Activated CD8-positive, alpha-beta memory T cell treated with anti-CD3 and anti-CD28 coated beads, Interleukin-2, amount 10 ng/mL, durations not matched to agents 7 days and 5 days (primary cell): ENCODE results near the gene DCDC2. TPM values are rescaled to one million over a fixed set of nuclear protein-coding genes. Genes with fewer than 3 reads are reported as not detected.

ENCODE experiments used
- ATAC-seq: fragments of 150-1000 bp; cut with Tn5 transposase; one replicate; pipeline ENCODE4 v1.10.0; 2021; ENCODE audit warnings: moderate library complexity
- CTCF ChIA-PET: fragments of 350-600 bp; sonication (Branson Sonifier 250); formaldehyde crosslinking; loops from one replicate; lab custom pipeline; 2021; ENCODE audit warnings: antibody characterized with exemption; lab: Charles Lee
- DNase-seq: peaks from one replicate; pipeline ENCODE4 v3.0.0-alpha.2; 2020
- H3K27ac Mint-ChIP-seq: one replicate; pipeline ENCODE4 v1.8.0; 2021; ENCODE audit warnings: mild to moderate bottlenecking, mixed read lengths
- H3K27me3 Mint-ChIP-seq: one replicate; pipeline ENCODE4 v1.8.0; 2021; ENCODE audit warnings: mixed read lengths
- H3K36me3 Mint-ChIP-seq: one replicate; pipeline ENCODE4 v1.8.0; 2021; ENCODE audit warnings: mild to moderate bottlenecking, mixed read lengths
- H3K4me1 Mint-ChIP-seq: one replicate; pipeline ENCODE4 v1.8.0; 2021; ENCODE audit warnings: mixed read lengths
- H3K4me3 Mint-ChIP-seq: one replicate; pipeline ENCODE4 v1.8.0; 2021; ENCODE audit warnings: mild to moderate bottlenecking, moderate library complexity, mixed read lengths
- H3K9me3 Mint-ChIP-seq: one replicate; pipeline ENCODE4 v1.8.0; 2022; ENCODE audit warnings: low read depth, mixed read lengths
- total RNA-seq, 2 experiments: library from RNA; stranded (reverse); gene quantifications; one replicate each; pipeline ENCODE4 v1.2.3, GENCODE V29; 2021

Gene DCDC2
- total RNA-seq, 2 experiments from 2014 or later, result not detected

GRCh38 chr6:24195836-24196597 is 161.8 kb downstream of the DCDC2 start:
- Mint-ChIP-seq H3K4me3 (no peak overlapping the region), H3K27ac (no peak overlapping the region), H3K9me3 (no peaks in the 10 kb centered on the region), H3K27me3 (peaks cover 19% of the 10 kb centered on the region), H3K4me1 (no peaks in the 10 kb centered on the region), H3K36me3 (no peaks in the 10 kb centered on the region)
- ATAC-seq, result no peak
- CTCF ChIA-PET, result no interaction called here
- DNase-seq, result no peak

GRCh38 chr6:24194978-24195700 is 162.7 kb downstream of the DCDC2 start:
- ATAC-seq (no peak), DNase-seq (no peak)
- Mint-ChIP-seq H3K9me3 (no peaks in the 10 kb centered on the region), H3K4me3 (no peak overlapping the region), H3K27ac (no peak overlapping the region), H3K36me3 (no peaks in the 10 kb centered on the region), H3K4me1 (no peaks in the 10 kb centered on the region), H3K27me3 (peaks cover 18% of the 10 kb centered on the region)
- CTCF ChIA-PET, result no interaction called here

DNA sequence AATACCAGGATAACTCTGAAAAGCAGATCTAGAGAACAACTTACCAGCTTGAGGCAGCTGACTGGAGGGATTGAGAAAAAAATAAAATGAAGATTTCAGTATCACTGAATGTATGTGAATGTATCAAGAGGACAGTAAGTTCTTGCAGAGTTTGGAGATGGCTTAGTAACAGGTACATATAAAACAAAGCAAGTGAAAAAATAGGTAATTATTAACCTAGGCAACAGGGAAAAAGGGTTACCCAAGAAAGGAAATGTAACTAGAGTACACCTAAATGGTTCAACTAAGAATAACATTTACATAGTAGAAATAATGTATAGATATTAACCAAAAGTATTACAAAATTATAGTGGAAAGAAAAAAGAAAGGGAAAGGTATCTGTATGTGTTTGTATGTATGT is 164.5 kb downstream of the DCDC2 start:
- CTCF ChIA-PET, result no interaction called here

DNA sequence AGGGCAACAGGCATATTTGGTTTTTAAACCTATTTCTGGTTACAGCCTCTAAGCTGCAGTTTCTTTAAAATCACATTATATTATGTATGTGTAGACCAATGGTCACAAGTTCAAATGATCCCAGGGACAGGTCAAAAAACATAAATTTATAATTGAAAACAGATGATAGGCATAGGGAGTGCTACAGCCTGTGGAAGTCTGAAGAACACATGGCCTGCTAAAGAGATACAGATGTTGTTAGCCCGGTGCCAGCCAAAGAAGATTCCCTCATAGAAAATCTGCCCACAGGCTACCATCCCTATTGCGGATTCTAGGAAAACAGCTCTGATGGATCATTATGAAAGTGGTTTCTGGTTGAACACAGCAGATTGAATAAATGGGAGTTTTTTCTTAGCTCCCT is 166.5 kb downstream of the DCDC2 start:
- DNase-seq (no peak), ATAC-seq (no peak)
- Mint-ChIP-seq H3K9me3 (no peaks in the 10 kb centered on the region), H3K36me3 (no peaks in the 10 kb centered on the region), H3K4me3 (no peak overlapping the region), H3K27me3 (peaks cover 18% of the 10 kb centered on the region), H3K4me1 (no peaks in the 10 kb centered on the region), H3K27ac (no peak overlapping the region)
- CTCF ChIA-PET, result no interaction called here

More for the DNA sequence above, 164.5 kb downstream of the DCDC2 start:
- H3K27me3 Mint-ChIP-seq, result peaks cover 18% of the 10 kb centered on the region
- DNase-seq, result no peak
- ATAC-seq, result no peak
- no peaks in the 10 kb centered on the region for H3K9me3 Mint-ChIP-seq
- no peaks in the 10 kb centered on the region for H3K36me3 Mint-ChIP-seq
- no peak overlapping the region for H3K4me3 Mint-ChIP-seq
- no peak overlapping the region for H3K27ac Mint-ChIP-seq
- no peaks in the 10 kb centered on the region for H3K4me1 Mint-ChIP-seq

- Mint-ChIP-seq H3K27ac (no peak overlapping the region), H3K27me3 (peaks cover 13% of the 10 kb centered on the region), H3K9me3 (no peaks in the 10 kb centered on the region), H3K4me3 (no peak overlapping the region), H3K4me1 (no peaks in the 10 kb centered on the region), H3K36me3 (no peaks in the 10 kb centered on the region)
- ATAC-seq, result no peak
- CTCF ChIA-PET, result no interaction called here
- no peak for DNase-seq
Observed at GRCh38 chr6:24188578-24189080, 169.2 kb downstream of the DCDC2 start.

DNA sequence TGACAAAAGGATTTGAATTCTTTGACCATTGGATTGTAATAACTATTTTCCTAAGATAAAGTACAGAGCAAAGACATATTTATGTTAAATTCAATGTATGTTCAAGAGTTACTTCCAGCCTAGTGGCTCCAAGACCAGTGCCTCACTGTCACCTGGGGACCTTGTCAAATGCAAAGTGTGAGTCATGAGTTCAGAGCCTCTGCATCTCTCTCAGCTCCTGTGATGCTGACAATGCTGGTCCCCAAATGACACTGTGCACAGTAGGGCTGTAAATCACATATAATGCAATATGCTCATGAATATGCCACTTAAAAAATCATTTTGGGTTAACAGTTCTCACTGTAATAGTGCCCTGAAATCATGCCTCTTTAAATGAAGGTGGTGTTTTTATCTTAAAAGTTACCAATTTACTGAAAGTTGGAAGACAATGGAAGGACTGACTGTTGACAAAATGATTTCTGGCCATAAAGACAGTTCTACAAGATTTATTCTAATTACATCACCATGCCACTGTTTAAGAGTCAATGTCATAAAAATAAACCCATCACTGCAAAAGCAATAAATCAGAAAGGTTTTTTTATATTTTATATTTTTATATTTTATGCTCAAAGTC is 169.8 kb downstream of the DCDC2 start:
- Mint-ChIP-seq H3K27me3 (peaks cover 10% of the 10 kb centered on the region), H3K4me3 (no peak overlapping the region), H3K4me1 (no peaks in the 10 kb centered on the region), H3K27ac (no peak overlapping the region), H3K9me3 (no peaks in the 10 kb centered on the region), H3K36me3 (no peaks in the 10 kb centered on the region)
- DNase-seq, result no peak
- ATAC-seq, result no peak
- CTCF ChIA-PET, result no interaction called here

DNA sequence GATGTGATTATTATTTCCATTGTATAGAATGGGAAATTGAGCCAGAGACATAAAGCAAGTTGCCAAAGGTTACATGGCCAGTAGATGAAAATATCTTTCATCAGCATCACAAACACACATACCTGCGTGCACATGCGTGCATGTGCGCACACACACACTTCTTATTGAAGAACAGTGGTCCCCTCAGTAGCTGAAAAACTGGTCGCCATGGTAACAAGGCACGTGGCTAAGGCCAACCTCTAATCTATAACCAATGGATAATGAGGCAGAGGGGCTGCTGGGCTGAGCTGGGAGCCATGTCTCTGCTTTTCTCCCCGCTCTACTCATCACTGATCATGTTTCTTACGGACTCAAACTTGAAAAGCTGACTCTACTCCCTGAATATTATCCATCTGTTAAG is 171.5 kb downstream of the DCDC2 start:
- peaks cover 2% of the 10 kb centered on the region for H3K27me3 Mint-ChIP-seq
- no peaks in the 10 kb centered on the region for H3K4me1 Mint-ChIP-seq
- no peaks in the 10 kb centered on the region for H3K9me3 Mint-ChIP-seq
- no peak overlapping the region for H3K4me3 Mint-ChIP-seq
- H3K36me3 Mint-ChIP-seq, result no peaks in the 10 kb centered on the region
- DNase-seq (no peak), ATAC-seq (no peak)
- CTCF ChIA-PET, result interaction anchor here (0.6 kb wide), 1 partner anchor 18 kb away, joined by 3 read pairs; no protein-coding TSS in a partner anchor
- H3K27ac Mint-ChIP-seq, result no peak overlapping the region

- no peak overlapping the region for H3K27ac Mint-ChIP-seq
- CTCF ChIA-PET, result no interaction called here
- H3K36me3 Mint-ChIP-seq, result no peaks in the 10 kb centered on the region
- DNase-seq (no peak), ATAC-seq (no peak)
- no peaks in the 10 kb centered on the region for H3K9me3 Mint-ChIP-seq
- H3K4me3 Mint-ChIP-seq, result no peak overlapping the region
- H3K4me1 Mint-ChIP-seq, result no peaks in the 10 kb centered on the region
- H3K27me3 Mint-ChIP-seq, result no peaks in the 10 kb centered on the region
Observed at GRCh38 chr6:24183584-24183983, 174.3 kb downstream of the DCDC2 start.

GRCh38 chr6:24157886-24158285 is 200.0 kb downstream of the DCDC2 start:
- no peaks in the 10 kb centered on the region for H3K9me3 Mint-ChIP-seq
- H3K27ac Mint-ChIP-seq, result no peak overlapping the region
- ATAC-seq (no peak), DNase-seq (no peak)
- H3K27me3 Mint-ChIP-seq, result no peaks in the 10 kb centered on the region
- H3K4me1 Mint-ChIP-seq, result no peaks in the 10 kb centered on the region
- CTCF ChIA-PET, result no interaction called here
- no peaks in the 10 kb centered on the region for H3K36me3 Mint-ChIP-seq
- no peak overlapping the region for H3K4me3 Mint-ChIP-seq

DNA sequence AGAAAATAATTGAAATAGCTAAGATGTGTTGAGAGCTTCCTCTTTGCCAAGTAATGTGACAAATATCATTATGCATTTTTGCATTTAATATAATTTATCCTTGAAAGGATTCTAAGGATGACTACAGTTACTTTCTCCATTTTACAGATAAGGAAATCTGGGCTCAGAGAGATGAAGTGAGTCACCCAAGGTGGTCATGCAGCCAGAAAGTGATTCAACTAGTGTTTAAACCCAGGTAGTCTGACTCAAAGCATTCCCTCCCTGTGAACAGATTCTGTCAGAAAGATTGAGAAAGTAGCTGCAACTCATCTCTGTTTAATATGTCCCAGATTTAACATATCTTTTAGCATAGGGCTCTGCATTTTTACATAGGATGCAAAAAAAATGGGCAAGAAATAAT is 203.7 kb downstream of the DCDC2 start:
- CTCF ChIA-PET, result no interaction called here
- no peak for DNase-seq
- no peak for ATAC-seq
- Mint-ChIP-seq H3K27ac (no peak overlapping the region), H3K27me3 (no peaks in the 10 kb centered on the region), H3K4me1 (no peaks in the 10 kb centered on the region), H3K36me3 (no peaks in the 10 kb centered on the region), H3K4me3 (no peak overlapping the region), H3K9me3 (no peaks in the 10 kb centered on the region)

DNA sequence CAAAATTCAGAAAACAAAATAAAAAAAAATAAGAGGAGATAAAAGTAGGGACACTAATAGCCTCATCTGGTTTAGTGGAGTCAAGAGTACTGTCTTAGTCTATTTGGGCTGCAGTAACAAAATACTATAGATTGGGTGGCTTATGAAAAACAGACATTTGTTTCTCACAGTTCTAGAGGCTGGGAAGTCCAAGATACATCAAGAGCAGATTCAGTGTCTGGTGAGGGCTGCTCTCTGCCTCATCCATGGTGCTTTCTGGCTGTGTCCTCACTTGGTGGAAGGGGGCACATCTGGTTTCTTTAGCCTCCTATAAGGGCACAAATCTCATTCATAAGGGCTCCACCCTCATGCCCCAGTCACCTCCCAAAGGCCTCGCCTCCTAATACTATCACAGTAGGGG is 205.8 kb downstream of the DCDC2 start:
- ATAC-seq (no peak), DNase-seq (no peak)
- H3K27ac Mint-ChIP-seq, result no peak overlapping the region
- H3K27me3 Mint-ChIP-seq, result no peaks in the 10 kb centered on the region
- H3K4me3 Mint-ChIP-seq, result no peak overlapping the region
- no peaks in the 10 kb centered on the region for H3K36me3 Mint-ChIP-seq
- CTCF ChIA-PET, result no interaction called here
- H3K4me1 Mint-ChIP-seq, result no peaks in the 10 kb centered on the region
- H3K9me3 Mint-ChIP-seq, result no peaks in the 10 kb centered on the region

DNA sequence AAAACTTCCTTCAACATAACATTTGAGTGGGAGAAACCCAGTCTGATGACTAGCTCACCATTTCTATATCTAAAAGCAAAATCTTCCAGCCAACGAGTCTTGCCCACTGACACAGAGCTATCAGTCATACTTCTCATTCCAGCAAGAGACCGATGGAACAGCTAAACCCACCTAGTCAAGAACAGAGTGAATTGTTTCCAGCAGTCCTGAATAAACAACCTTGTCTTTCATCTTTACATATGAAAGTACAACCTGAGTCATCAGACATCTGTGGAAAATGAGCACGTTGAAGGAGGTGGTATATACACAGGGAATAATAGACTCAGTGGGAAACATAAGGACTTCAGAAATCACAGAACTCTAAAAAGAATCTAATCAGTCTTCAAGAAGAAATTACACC is 208.0 kb downstream of the DCDC2 start:
- no peaks in the 10 kb centered on the region for H3K27me3 Mint-ChIP-seq
- no peak for ATAC-seq

DNA sequence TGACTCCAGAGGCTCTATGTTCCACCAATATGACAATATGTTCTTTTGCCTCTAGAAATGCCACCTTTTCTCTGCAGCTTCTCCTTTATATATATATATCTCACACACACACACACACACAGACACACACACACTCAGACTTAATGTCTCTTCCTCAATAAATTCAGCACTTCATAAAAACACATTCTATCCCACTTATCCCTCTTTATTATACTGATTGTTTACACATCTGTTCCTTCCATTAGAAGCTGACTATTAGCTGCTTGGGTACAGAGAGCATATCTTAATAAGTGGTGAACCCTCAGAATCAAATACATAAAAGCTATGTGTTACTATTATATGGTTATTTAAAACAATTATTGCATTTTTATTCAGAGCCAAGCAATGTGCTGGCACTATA is 208.6 kb downstream of the DCDC2 start:
- no peak overlapping the region for H3K27ac Mint-ChIP-seq
- no peak for ATAC-seq
- CTCF ChIA-PET, result no interaction called here
- H3K36me3 Mint-ChIP-seq, result no peaks in the 10 kb centered on the region
- no peak overlapping the region for H3K4me3 Mint-ChIP-seq
- no peaks in the 10 kb centered on the region for H3K4me1 Mint-ChIP-seq
- H3K27me3 Mint-ChIP-seq, result no peaks in the 10 kb centered on the region
- no peaks in the 10 kb centered on the region for H3K9me3 Mint-ChIP-seq
- DNase-seq, result no peak

More for the DNA sequence above, 208.0 kb downstream of the DCDC2 start:
- CTCF ChIA-PET, result no interaction called here
- no peak for DNase-seq
- Mint-ChIP-seq H3K9me3 (no peaks in the 10 kb centered on the region), H3K4me3 (no peak overlapping the region), H3K4me1 (no peaks in the 10 kb centered on the region), H3K27ac (no peak overlapping the region), H3K36me3 (no peaks in the 10 kb centered on the region)

GRCh38 chr6:24148684-24149083 is 209.2 kb downstream of the DCDC2 start:
- ATAC-seq (no peak), DNase-seq (no peak)
- Mint-ChIP-seq H3K4me3 (no peak overlapping the region), H3K4me1 (no peaks in the 10 kb centered on the region), H3K9me3 (no peaks in the 10 kb centered on the region), H3K27me3 (no peaks in the 10 kb centered on the region), H3K36me3 (no peaks in the 10 kb centered on the region), H3K27ac (no peak overlapping the region)
- CTCF ChIA-PET, result no interaction called here
